Measurements from ENCODE around the gene ERBB4.

The ERBB4 gene

GRCh38 chr2:211671977-211672376 lies 866.6 kb downstream of the ERBB4 start:
- no peak for TF ChIP-seq GATA2 (IDR thresholded peaks at IDR 0.05; ENCODE audit: low read depth, low read length)
- TF ChIP-seq GATA3 (IDR thresholded peaks at IDR 0.05; ENCODE audit: low read depth, low read length): no peak

- TF ChIP-seq GATA3 (IDR thresholded peaks at IDR 0.05; ENCODE audit: low read depth, low read length) (no peak), GATA2 (IDR thresholded peaks at IDR 0.05; ENCODE audit: low read depth, low read length) (no peak)
Observed at GRCh38 chr2:211665299-211665698, 873.3 kb downstream of the ERBB4 start.

- TF ChIP-seq GATA3 (IDR thresholded peaks at IDR 0.05; ENCODE audit: low read depth, low read length) (no peak), GATA2 (IDR thresholded peaks at IDR 0.05; ENCODE audit: low read depth, low read length) (no peak)
Observed at GRCh38 chr2:211664321-211664720, 874.3 kb downstream of the ERBB4 start.

GRCh38 chr2:211654211-211654780 lies 884.3 kb downstream of the ERBB4 start:
- TF ChIP-seq GATA3 (IDR thresholded peaks at IDR 0.05; ENCODE audit: low read depth, low read length): no peak
- TF ChIP-seq GATA2 (IDR thresholded peaks at IDR 0.05; ENCODE audit: low read depth, low read length): no peak

GRCh38 chr2:211652327-211652726 lies 886.3 kb downstream of the ERBB4 start:
- TF ChIP-seq GATA3 (IDR thresholded peaks at IDR 0.05; ENCODE audit: low read depth, low read length) (no peak), GATA2 (IDR thresholded peaks at IDR 0.05; ENCODE audit: low read depth, low read length) (no peak)

GRCh38 chr2:211649331-211649730 lies 889.3 kb downstream of the ERBB4 start:
- TF ChIP-seq GATA2 (IDR thresholded peaks at IDR 0.05; ENCODE audit: low read depth, low read length) (no peak), GATA3 (IDR thresholded peaks at IDR 0.05; ENCODE audit: low read depth, low read length) (no peak)

- TF ChIP-seq GATA3 (IDR thresholded peaks at IDR 0.05; ENCODE audit: low read depth, low read length) (no peak), GATA2 (IDR thresholded peaks at IDR 0.05; ENCODE audit: low read depth, low read length) (no peak)
Observed at GRCh38 chr2:211631503-211631902, 907.1 kb downstream of the ERBB4 start.

GRCh38 chr2:211623096-211623495 lies 915.5 kb downstream of the ERBB4 start:
- TF ChIP-seq GATA3 (IDR thresholded peaks at IDR 0.05; ENCODE audit: low read depth, low read length) (no peak), GATA2 (IDR thresholded peaks at IDR 0.05; ENCODE audit: low read depth, low read length) (no peak)

GRCh38 chr2:211620986-211621385 lies 917.6 kb downstream of the ERBB4 start:
- TF ChIP-seq GATA2 (IDR thresholded peaks at IDR 0.05; ENCODE audit: low read depth, low read length) (no peak), GATA3 (IDR thresholded peaks at IDR 0.05; ENCODE audit: low read depth, low read length) (no peak)

- no peak for TF ChIP-seq GATA2 (IDR thresholded peaks at IDR 0.05; ENCODE audit: low read depth, low read length)
- TF ChIP-seq GATA3 (IDR thresholded peaks at IDR 0.05; ENCODE audit: low read depth, low read length): no peak
Observed at GRCh38 chr2:211617803-211618202, 920.8 kb downstream of the ERBB4 start.

GRCh38 chr2:211611621-211612020 lies 927.0 kb downstream of the ERBB4 start:
- no peak for TF ChIP-seq GATA2 (IDR thresholded peaks at IDR 0.05; ENCODE audit: low read depth, low read length)
- no peak for TF ChIP-seq GATA3 (IDR thresholded peaks at IDR 0.05; ENCODE audit: low read depth, low read length)

- TF ChIP-seq GATA2 (IDR thresholded peaks at IDR 0.05; ENCODE audit: low read depth, low read length) (no peak), GATA3 (IDR thresholded peaks at IDR 0.05; ENCODE audit: low read depth, low read length) (no peak)
Observed at GRCh38 chr2:211611061-211611518, 927.5 kb downstream of the ERBB4 start.

GRCh38 chr2:211609127-211609526 lies 929.5 kb downstream of the ERBB4 start:
- TF ChIP-seq GATA2 (IDR thresholded peaks at IDR 0.05; ENCODE audit: low read depth, low read length): no peak
- no peak for TF ChIP-seq GATA3 (IDR thresholded peaks at IDR 0.05; ENCODE audit: low read depth, low read length)

GRCh38 chr2:211599146-211599545 lies 939.5 kb downstream of the ERBB4 start:
- TF ChIP-seq GATA3 (IDR thresholded peaks at IDR 0.05; ENCODE audit: low read depth, low read length) (no peak), GATA2 (IDR thresholded peaks at IDR 0.05; ENCODE audit: low read depth, low read length) (no peak)

GRCh38 chr2:211598238-211598637 lies 940.4 kb downstream of the ERBB4 start:
- no peak for TF ChIP-seq GATA3 (IDR thresholded peaks at IDR 0.05; ENCODE audit: low read depth, low read length)
- TF ChIP-seq GATA2 (IDR thresholded peaks at IDR 0.05; ENCODE audit: low read depth, low read length): no peak

GRCh38 chr2:211591426-211591825 lies 947.2 kb downstream of the ERBB4 start:
- TF ChIP-seq GATA2 (IDR thresholded peaks at IDR 0.05; ENCODE audit: low read depth, low read length) (no peak), GATA3 (IDR thresholded peaks at IDR 0.05; ENCODE audit: low read depth, low read length) (no peak)

Data from SH-SY5Y (cell line).